ENCODE results near the gene ATP11B.

ATP11B gene

GRCh38 chr3:182800508-182800907 lies 7.2 kb downstream of the ATP11B start:
- ChIA-PET CTCF (interaction anchor here (0.7 kb wide), 1 partner anchor 268 kb away, joined by 6 read pairs; no protein-coding TSS in a partner anchor), POLR2A (ENCODE audit: low non-redundant PET) (no interaction called here)
- no peak overlapping the region for H3K27ac ChIP-seq
- DNase-seq (ENCODE audit: low spot score) = no peak
- no peak for TF ChIP-seq CTCF (conservative IDR thresholded peaks at IDR 0.05; ENCODE audit: low read depth)

GRCh38 chr3:182802413-182803390 lies 9.4 kb downstream of the ATP11B start:
- no peak for TF ChIP-seq CTCF (conservative IDR thresholded peaks at IDR 0.05; ENCODE audit: low read depth)
- no peak for DNase-seq (ENCODE audit: low spot score)
- CTCF ChIA-PET = interaction anchor here (0.5 kb wide), 1 partner anchor 1925 kb away, joined by 3 read pairs; no protein-coding TSS in a partner anchor
- no peak overlapping the region for H3K27ac ChIP-seq
- POLR2A ChIA-PET (ENCODE audit: low non-redundant PET) = no interaction called here

GRCh38 chr3:182803596-182803995 lies 10.3 kb downstream of the ATP11B start:
- POLR2A ChIA-PET (ENCODE audit: low non-redundant PET) = no interaction called here
- DNase-seq (ENCODE audit: low spot score) = no peak
- no peak for TF ChIP-seq CTCF (conservative IDR thresholded peaks at IDR 0.05; ENCODE audit: low read depth)
- CTCF ChIA-PET = interaction anchor here (0.7 kb wide), 1 partner anchor 70 kb away, joined by 3 read pairs; no protein-coding TSS in a partner anchor
- no peak overlapping the region for H3K27ac ChIP-seq

GRCh38 chr3:182807061-182807460 lies 13.8 kb downstream of the ATP11B start:
- ChIA-PET POLR2A (ENCODE audit: low non-redundant PET) (no interaction called here), CTCF (interaction anchor here (0.6 to 1.0 kb wide), 2 partner anchors 11 to 72 kb away, joined by 3 to 4 read pairs; no protein-coding TSS in a partner anchor)
- TF ChIP-seq CTCF (conservative IDR thresholded peaks at IDR 0.05; ENCODE audit: low read depth) = no peak
- H3K27ac ChIP-seq = no peak overlapping the region
- DNase-seq (ENCODE audit: low spot score) = no peak

- ChIA-PET POLR2A (ENCODE audit: low non-redundant PET) (no interaction called here), CTCF (no interaction called here)
- no peak for DNase-seq (ENCODE audit: low spot score)
- H3K27ac ChIP-seq = no peak overlapping the region
- TF ChIP-seq CTCF (conservative IDR thresholded peaks at IDR 0.05; ENCODE audit: low read depth) = no peak
These were observed 14.9 kb downstream of the ATP11B start for GRCh38 chr3:182808041-182808770.

GRCh38 chr3:182809531-182809930 lies 16.2 kb downstream of the ATP11B start:
- no peak for DNase-seq (ENCODE audit: low spot score)
- H3K27ac ChIP-seq = no peak overlapping the region
- ChIA-PET CTCF (no interaction called here), POLR2A (ENCODE audit: low non-redundant PET) (no interaction called here)
- no peak for TF ChIP-seq CTCF (conservative IDR thresholded peaks at IDR 0.05; ENCODE audit: low read depth)
